KMS-11 (cell line): ENCODE data around the gene IDNK.

Source experiments
- H2AFZ ChIP-seq: fragments of 200-600 bp; sonication (generic); 2 replicates; pipeline ENCODE4 v1.6.1; 2016; ENCODE audit warnings: antibody characterized with exemption, mixed run types, low read depth
- H3K27ac ChIP-seq: fragments of 200-600 bp; sonication (generic); 2 replicates; pipeline ENCODE4 v1.6.1; 2016; ENCODE audit warnings: mild to moderate bottlenecking, mixed run types
- H3K27me3 ChIP-seq: fragments of 200-600 bp; sonication (generic); 2 replicates; pipeline ENCODE4 v1.6.1; 2017; ENCODE audit warnings: mild to moderate bottlenecking, low read depth, mixed run types, moderate library complexity; ENCODE audit not compliant: insufficient read depth
- H3K36me3 ChIP-seq: fragments of 200-600 bp; sonication (generic); 2 replicates; pipeline ENCODE4 v1.6.1; 2017; ENCODE audit warnings: mild to moderate bottlenecking, mixed run types; ENCODE audit not compliant: insufficient read depth
- H3K4me1 ChIP-seq: fragments of 200-600 bp; sonication (generic); 2 replicates; pipeline ENCODE4 v1.6.1; 2016; ENCODE audit warnings: mild to moderate bottlenecking, low read depth, mixed run types; ENCODE audit not compliant: poor library complexity, severe bottlenecking
- H3K4me2 ChIP-seq: fragments of 200-600 bp; sonication (generic); 2 replicates; pipeline ENCODE4 v1.7.0; 2016; ENCODE audit warnings: mild to moderate bottlenecking, mixed run types
- H3K4me3 ChIP-seq: fragments of 200-600 bp; sonication (generic); IDR thresholded peaks from 2 replicates; pipeline ENCODE4 v1.6.1; 2017; ENCODE audit warnings: low read depth, low read length, mixed read lengths; ENCODE audit not compliant: insufficient read depth
- H3K79me2 ChIP-seq: fragments of 200-600 bp; sonication (generic); 2 replicates; pipeline ENCODE4 v1.6.1; 2016; ENCODE audit warnings: low read depth, mixed run types; ENCODE audit not compliant: insufficient read depth
- H3K9ac ChIP-seq: fragments of 200-600 bp; sonication (generic); 2 replicates; pipeline ENCODE4 v1.6.1; 2016; ENCODE audit warnings: mild to moderate bottlenecking, mixed run types
- H4K20me1 ChIP-seq: fragments of 200-600 bp; sonication (generic); 2 replicates; pipeline ENCODE4 v1.6.1; 2016; ENCODE audit warnings: mild to moderate bottlenecking, mixed run types; ENCODE audit not compliant: insufficient read depth
- CTCF ChIP-seq: fragments of 200-600 bp; sonication (generic); conservative IDR thresholded peaks from 2 replicates; pipeline ENCODE4 v1.6.1; 2017; ENCODE audit warnings: low read depth, mild to moderate bottlenecking, antibody characterized with exemption, low read length, moderate library complexity, mixed read lengths

Gene IDNK

GRCh38 chr9:83628540-83628939, 5.6 kb downstream of the IDNK start:
- Histone ChIP-seq H3K36me3 (no peaks in the 10 kb centered on the region), H4K20me1 (no peaks in the 10 kb centered on the region), H3K4me2 (no peak overlapping the region), H3K27me3 (no peaks in the 10 kb centered on the region), H3K27ac (no peak overlapping the region), H3K9ac (no peak overlapping the region), H3K4me3 (no peak overlapping the region), H3K79me2 (0 out of 2 replicates have a peak, but pooled peaks cover 4% of the 10 kb centered on the region), H2AFZ (no peak overlapping the region), H3K4me1 (peaks cover 22% of the 10 kb centered on the region)
- no peak for TF ChIP-seq CTCF

GRCh38 chr9:83629433-83630104, 6.6 kb downstream of the IDNK start:
- no peaks in the 10 kb centered on the region for H3K36me3 ChIP-seq
- H3K4me2 ChIP-seq, result no peak overlapping the region
- no peak overlapping the region for H3K9ac ChIP-seq
- no peaks in the 10 kb centered on the region for H4K20me1 ChIP-seq
- no peaks in the 10 kb centered on the region for H3K27me3 ChIP-seq
- H3K4me3 ChIP-seq, result no peak overlapping the region
- H3K79me2 ChIP-seq, result 0 out of 2 replicates have a peak, but pooled peaks cover 4% of the 10 kb centered on the region
- TF ChIP-seq CTCF, result no peak
- H3K4me1 ChIP-seq, result peaks cover 13% of the 10 kb centered on the region
- H3K27ac ChIP-seq, result no peak overlapping the region
- no peak overlapping the region for H2AFZ ChIP-seq

GRCh38 chr9:83630938-83631457, 8.1 kb downstream of the IDNK start:
- H3K4me1 ChIP-seq, result peaks cover 14% of the 10 kb centered on the region

GRCh38 chr9:83633255-83633654, 10.3 kb downstream of the IDNK start:
- no peaks in the 10 kb centered on the region for H3K36me3 ChIP-seq
- no peak overlapping the region for H3K27ac ChIP-seq
- no peaks in the 10 kb centered on the region for H3K79me2 ChIP-seq
- H2AFZ ChIP-seq, result no peak overlapping the region
- no peak for TF ChIP-seq CTCF
- H3K27me3 ChIP-seq, result no peaks in the 10 kb centered on the region
- H3K9ac ChIP-seq, result no peak overlapping the region
- no peaks in the 10 kb centered on the region for H4K20me1 ChIP-seq
- H3K4me3 ChIP-seq, result no peak overlapping the region
- peaks cover 36% of the 10 kb centered on the region for H3K4me1 ChIP-seq
- no peak overlapping the region for H3K4me2 ChIP-seq

More at GRCh38 chr9:83630938-83631457, 8.1 kb downstream of the IDNK start:
- H3K79me2 ChIP-seq, result no peaks in the 10 kb centered on the region
- no peaks in the 10 kb centered on the region for H3K27me3 ChIP-seq
- H3K4me2 ChIP-seq, result no peak overlapping the region
- no peak overlapping the region for H3K4me3 ChIP-seq
- H4K20me1 ChIP-seq, result no peaks in the 10 kb centered on the region
- H2AFZ ChIP-seq, result no peak overlapping the region
- H3K9ac ChIP-seq, result no peak overlapping the region
- H3K36me3 ChIP-seq, result no peaks in the 10 kb centered on the region
- no peak for TF ChIP-seq CTCF
- H3K27ac ChIP-seq, result no peak overlapping the region
